SK-N-MC (cell line): ENCODE measurements around the gene DPF3.

ENCODE experiments used
- EZH2 ChIP-seq: fragments of 200-600 bp; sonication (generic); IDR thresholded peaks from one replicate; pipeline ENCODE4 v1.6.1; 2017; ENCODE audit warnings: antibody characterized with exemption
- FOXP2 ChIP-seq: optimal IDR thresholded peaks from 2 replicates; pipeline ENCODE3; 2011; ENCODE audit warnings: mild to moderate bottlenecking, moderate library complexity; ENCODE audit not compliant: insufficient read depth; ENCODE audit errors: extremely low read length, control extremely low read depth
- POLR2AphosphoS5 ChIP-seq: IDR thresholded peaks from 2 replicates; pipeline ENCODE4 v1.6.1; 2012; ENCODE audit warnings: mild to moderate bottlenecking, low read depth, low read length, borderline replicate concordance

DNA sequence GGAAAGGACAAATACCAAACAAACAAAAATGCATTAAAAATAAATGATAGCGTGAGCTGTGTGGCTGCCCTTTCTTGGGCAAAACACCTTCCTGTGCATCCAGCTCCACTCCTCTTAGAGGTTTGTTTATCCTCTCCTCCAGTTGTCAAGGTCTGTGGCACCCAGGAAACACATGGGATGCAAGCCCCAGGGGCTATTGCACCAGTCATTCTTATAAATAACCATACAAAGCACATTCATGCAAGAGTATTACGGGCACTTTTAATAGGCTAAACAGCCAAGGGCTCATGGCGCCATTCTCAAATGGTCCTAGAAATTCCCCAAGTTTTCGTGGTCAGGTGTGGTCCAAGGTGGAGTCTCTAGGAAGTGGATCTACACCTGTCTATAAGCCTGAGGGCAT lies 257.0 kb downstream of the DPF3 start:
- TF ChIP-seq EZH2 (no peak), POLR2AphosphoS5 (no peak), FOXP2 (no peak)
